Upper lobe of left lung (tissue), 6 donors: ENCODE data around the gene CCNA1. TPM values are rescaled to one million over a fixed set of nuclear protein-coding genes. Genes with fewer than 3 reads are reported as not detected.

ENCODE experiments used
- ATAC-seq, 2 donors: fragments of 200-7000 bp; cut with Tn5 transposase; one replicate each; pipeline ENCODE4 v1.9.1; 2022; ENCODE audit warnings: mild to moderate bottlenecking in 2 of 2, moderate library complexity in 2 of 2; ENCODE audit not compliant: low FRiP score in 2 of 2
- DNase-seq, 2 donors: peaks; one replicate each; pipeline ENCODE4 v3.0.0-alpha.2; 2019 to 2020
- H3K27ac ChIP-seq, 4 donors: fragments of 200-600 bp; sonication (generic); one replicate each; pipeline ENCODE4 v1.5.1; 2016 to 2019
- H3K27me3 ChIP-seq, 4 donors: fragments of 200-600 bp; sonication (generic); one replicate each; pipeline ENCODE4 v1.5.1; 2017 to 2019
- H3K36me3 ChIP-seq, 4 donors: fragments of 200-600 bp; sonication (generic); one replicate each; pipeline ENCODE4 v1.5.1; 2016 to 2019
- H3K4me1 ChIP-seq, 4 donors: fragments of 200-600 bp; sonication (generic); one replicate each; pipeline ENCODE4 v1.5.1; 2018 to 2019
- H3K4me3 ChIP-seq, 4 donors: fragments of 200-600 bp; sonication (generic); one replicate each; pipeline ENCODE4 v1.5.1; 2017 to 2019; ENCODE audit warnings: mild to moderate bottlenecking in 2 of 4, moderate library complexity in 1 of 4
- H3K9me3 ChIP-seq, 4 donors: fragments of 200-600 bp; sonication (generic); one replicate each; pipeline ENCODE4 v1.5.1; 2018 to 2019
- EP300 ChIP-seq, 4 donors: sonication (generic); formaldehyde crosslinking; IDR thresholded peaks; one replicate each; pipeline ENCODE4 v1.5.1; 2017; ENCODE audit warnings: antibody characterized with exemption in 4 of 4, control low read depth in 2 of 4
- POLR2A ChIP-seq, 4 donors: fragments of 450-650 bp; IDR thresholded peaks; one replicate each; pipeline ENCODE4 v1.5.1; 2016 to 2017; ENCODE audit warnings: antibody characterized with exemption in 4 of 4, mild to moderate bottlenecking in 2 of 4
- POLR2AphosphoS5 ChIP-seq, 2 donors: sonication (generic); formaldehyde crosslinking; IDR thresholded peaks; one replicate each; pipeline ENCODE4 v1.5.1; 2017; ENCODE audit warnings: antibody characterized with exemption in 2 of 2
- WGBS, 2 donors: methylation state at CpG; one replicate each; pipeline ENCODE4 v1.1.5; 2017 to 2018; 5-methylcytosine and 5-hydroxymethylcytosine counted together
- total RNA-seq, 6 donors: library from RNA; depleted of rRNA in 4 of 6; stranded (reverse); fragments of >200 nt in 4 of 6; gene quantifications; one replicate each; pipeline versions ENCODE4 v1.1.0 to v1.2.1, GENCODE V29; 2016 to 2021
- TF ChIP-seq, protein P1 (sequence below), 6 experiments: fragments of 450-650 bp in 4 of 6; fragments of 200-600 bp in 2 of 6; sonication (generic) in 2 of 6; IDR thresholded peaks; one replicate each; pipeline ENCODE4 v1.5.1; 2016 to 2019; ENCODE audit warnings: antibody characterized with exemption in 6 of 6
- donor health status: DM: no; HTN: no; CAD: no; lungs with moderate emphysema.
- donor health status: DM: no; HTN: yes; CAD: no; lungs with severe emphysema.

The CCNA1 gene
- total RNA-seq, 6 donors from 2014 or later = 0.31 to 2.4 (median 1.7) TPM; not detected in 2

DNA sequence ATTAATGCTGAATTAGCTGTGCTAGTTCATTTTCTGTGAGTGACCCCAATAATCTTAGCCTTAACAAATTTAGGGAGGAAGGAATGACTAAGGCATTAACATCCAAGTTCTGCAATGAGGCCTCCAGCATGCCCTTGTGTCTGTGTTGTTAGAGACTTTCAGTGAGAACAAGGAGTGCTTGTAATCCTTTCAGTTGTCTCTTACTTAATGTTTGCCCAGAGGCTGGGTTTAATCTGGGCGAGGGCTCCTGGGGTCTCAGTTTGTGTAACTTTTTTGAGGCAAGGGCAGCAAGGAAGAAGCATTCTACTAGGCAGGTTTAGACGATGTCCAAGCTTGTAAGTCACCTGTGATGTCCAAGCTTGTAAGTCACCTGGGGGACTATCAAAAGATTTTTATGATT is 24.3 kb downstream of the CCNA1 start:
- Histone ChIP-seq H3K4me3 (no peak overlapping the region), H3K9me3 (no peaks in the 10 kb centered on the region), H3K4me1 (no peaks in the 10 kb centered on the region), H3K27ac (no peak overlapping the region), H3K27me3 (no peaks in the 10 kb centered on the region), H3K36me3 (no peaks in the 10 kb centered on the region)
- no peak for ATAC-seq
- no peak for TF ChIP-seq POLR2AphosphoS5 (IDR thresholded peaks at IDR 0.05)
- TF ChIP-seq, protein P1, sequence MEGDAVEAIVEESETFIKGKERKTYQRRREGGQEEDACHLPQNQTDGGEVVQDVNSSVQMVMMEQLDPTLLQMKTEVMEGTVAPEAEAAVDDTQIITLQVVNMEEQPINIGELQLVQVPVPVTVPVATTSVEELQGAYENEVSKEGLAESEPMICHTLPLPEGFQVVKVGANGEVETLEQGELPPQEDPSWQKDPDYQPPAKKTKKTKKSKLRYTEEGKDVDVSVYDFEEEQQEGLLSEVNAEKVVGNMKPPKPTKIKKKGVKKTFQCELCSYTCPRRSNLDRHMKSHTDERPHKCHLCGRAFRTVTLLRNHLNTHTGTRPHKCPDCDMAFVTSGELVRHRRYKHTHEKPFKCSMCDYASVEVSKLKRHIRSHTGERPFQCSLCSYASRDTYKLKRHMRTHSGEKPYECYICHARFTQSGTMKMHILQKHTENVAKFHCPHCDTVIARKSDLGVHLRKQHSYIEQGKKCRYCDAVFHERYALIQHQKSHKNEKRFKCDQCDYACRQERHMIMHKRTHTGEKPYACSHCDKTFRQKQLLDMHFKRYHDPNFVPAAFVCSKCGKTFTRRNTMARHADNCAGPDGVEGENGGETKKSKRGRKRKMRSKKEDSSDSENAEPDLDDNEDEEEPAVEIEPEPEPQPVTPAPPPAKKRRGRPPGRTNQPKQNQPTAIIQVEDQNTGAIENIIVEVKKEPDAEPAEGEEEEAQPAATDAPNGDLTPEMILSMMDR (IDR thresholded peaks at IDR 0.05) = no peak
- no peak for TF ChIP-seq POLR2A (IDR thresholded peaks at IDR 0.05)
- TF ChIP-seq EP300 (IDR thresholded peaks at IDR 0.05) = no peak
- no peak for DNase-seq
- WGBS, 2 donors = 54 to 66% methylated on average over 2 of the region's 2 CpGs

DNA sequence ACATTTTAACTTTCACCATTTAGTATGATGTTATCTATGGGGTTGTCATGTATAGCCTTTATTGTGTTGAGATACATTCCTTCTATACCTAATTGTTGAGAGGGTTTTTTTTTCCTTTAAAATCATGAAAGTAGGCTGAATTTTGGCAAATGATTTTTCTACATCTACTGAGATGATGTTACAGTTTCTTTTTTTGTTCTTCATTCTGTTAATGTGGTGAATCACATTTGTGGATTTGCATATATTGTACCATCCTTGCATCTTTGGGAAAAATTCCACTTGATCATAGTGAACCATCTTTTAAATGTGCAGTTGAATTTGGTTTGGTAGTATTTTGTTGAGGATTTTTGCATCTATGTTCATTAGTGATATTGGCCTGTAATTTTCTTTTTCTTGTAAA is 29.2 kb downstream of the CCNA1 start:
- no peak for ATAC-seq
- Histone ChIP-seq H3K4me3 (no peak overlapping the region), H3K4me1 (no peaks in the 10 kb centered on the region), H3K27me3 (no peaks in the 10 kb centered on the region), H3K27ac (no peak overlapping the region), H3K36me3 (no peaks in the 10 kb centered on the region), H3K9me3 (no peaks in the 10 kb centered on the region)
- TF ChIP-seq EP300 (IDR thresholded peaks at IDR 0.05) = no peak
- TF ChIP-seq POLR2AphosphoS5 (IDR thresholded peaks at IDR 0.05) = no peak
- TF ChIP-seq, protein P1 (IDR thresholded peaks at IDR 0.05) = no peak
- TF ChIP-seq POLR2A (IDR thresholded peaks at IDR 0.05) = no peak
- no peak for DNase-seq

DNA sequence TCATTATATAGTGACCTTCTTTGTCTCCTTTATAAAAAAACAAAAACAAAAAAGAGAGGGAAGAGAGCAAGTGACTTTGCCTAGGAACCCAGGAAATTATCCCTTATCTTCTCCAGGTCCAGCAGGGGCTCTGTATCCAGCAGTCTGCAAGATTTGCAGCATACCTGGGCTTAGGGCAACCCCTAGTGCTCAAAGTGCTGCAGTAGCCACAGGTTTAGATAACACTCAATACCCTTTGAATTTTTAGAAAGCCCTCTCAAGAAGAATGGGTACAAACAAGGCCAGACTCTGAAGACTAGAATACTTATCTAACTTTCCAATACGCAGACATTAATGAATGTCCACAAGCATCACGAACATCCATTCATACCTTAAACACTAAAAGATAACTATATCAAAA is 43.2 kb downstream of the CCNA1 start:
- WGBS, 2 donors = 85 to 92% methylated on average over 2 of the region's 2 CpGs
- DNase-seq (no peak), ATAC-seq (no peak)
- Histone ChIP-seq H3K4me1 (no peaks in the 10 kb centered on the region), H3K36me3 (no peaks in the 10 kb centered on the region), H3K9me3 (no peaks in the 10 kb centered on the region), H3K27me3 (no peaks in the 10 kb centered on the region), H3K27ac (no peak overlapping the region), H3K4me3 (no peak overlapping the region)
- TF ChIP-seq POLR2AphosphoS5 (IDR thresholded peaks at IDR 0.05) = no peak
- no peak for TF ChIP-seq EP300 (IDR thresholded peaks at IDR 0.05)
- TF ChIP-seq POLR2A (IDR thresholded peaks at IDR 0.05) = no peak
- TF ChIP-seq, protein P1 (IDR thresholded peaks at IDR 0.05) = no peak

DNA sequence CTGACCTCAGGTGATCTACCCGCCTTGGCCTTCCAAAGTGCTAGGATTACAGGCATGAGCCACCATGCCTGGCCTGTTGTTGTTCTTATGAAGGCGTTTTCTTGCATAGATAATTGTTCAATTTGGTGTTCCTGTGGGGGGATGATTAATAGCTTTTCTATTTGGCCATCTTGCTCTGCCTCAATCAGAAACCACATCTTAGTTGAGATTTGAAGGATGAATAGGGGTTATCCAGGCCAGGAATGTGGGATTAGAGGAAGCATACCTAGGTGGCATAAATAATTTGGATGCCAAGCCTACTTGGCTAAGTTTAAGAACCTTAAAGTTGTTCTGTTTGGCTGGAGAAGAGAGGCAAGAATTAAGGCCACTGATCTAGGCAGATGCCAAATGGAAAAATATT is 44.4 kb downstream of the CCNA1 start:
- 62 to 68% methylated on average over 2 of the region's 2 CpGs for WGBS, 2 donors
- DNase-seq = no peak
- Histone ChIP-seq H3K9me3 (no peaks in the 10 kb centered on the region), H3K4me1 (no peaks in the 10 kb centered on the region), H3K36me3 (no peaks in the 10 kb centered on the region), H3K4me3 (no peak overlapping the region), H3K27ac (no peak overlapping the region), H3K27me3 (no peaks in the 10 kb centered on the region)
- TF ChIP-seq POLR2A (IDR thresholded peaks at IDR 0.05) = no peak
- TF ChIP-seq, protein P1 (IDR thresholded peaks at IDR 0.05) = no peak
- TF ChIP-seq POLR2AphosphoS5 (IDR thresholded peaks at IDR 0.05) = no peak
- no peak for TF ChIP-seq EP300 (IDR thresholded peaks at IDR 0.05)
- ATAC-seq = no peak

DNA sequence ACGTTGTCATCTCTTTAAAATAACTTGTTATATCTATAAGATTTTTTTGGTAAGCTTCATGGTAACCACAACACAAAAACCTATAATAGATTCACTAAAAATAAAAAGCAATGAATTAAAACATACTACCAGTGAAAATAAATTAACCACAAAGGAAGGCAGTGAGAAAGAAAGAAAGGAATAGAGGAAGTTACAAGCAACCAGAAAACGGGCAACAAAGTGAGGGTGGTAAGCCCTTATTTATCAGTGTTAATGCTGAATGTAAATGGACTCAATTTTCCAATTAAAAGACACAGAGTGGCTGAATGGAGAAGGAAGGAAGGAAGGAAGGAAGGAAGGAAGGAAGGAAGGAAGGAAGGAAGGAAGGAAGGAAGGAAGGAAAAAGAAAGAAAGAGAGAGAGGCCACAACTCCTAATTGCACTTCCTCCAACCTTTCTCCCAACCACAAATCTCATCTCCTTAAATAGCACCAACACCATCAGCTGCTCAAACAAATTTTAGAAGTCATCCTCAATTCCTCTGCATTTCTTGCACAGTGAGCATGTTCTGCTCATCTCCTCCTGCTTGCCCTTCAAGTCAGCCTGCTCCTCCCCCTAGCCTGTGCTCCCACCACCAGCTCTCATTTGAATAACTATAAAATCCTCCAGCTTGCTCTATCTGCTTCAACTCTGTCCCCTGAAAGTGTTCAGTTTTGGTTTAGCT is 48.6 kb downstream of the CCNA1 start:
- 37 to 68% methylated on average over 2 of the region's 2 CpGs for WGBS, 2 donors
- no peak overlapping the region for H3K4me3 ChIP-seq
- H3K27ac ChIP-seq = no peak overlapping the region
- no peaks in the 10 kb centered on the region for H3K36me3 ChIP-seq
- TF ChIP-seq, protein P1 (IDR thresholded peaks at IDR 0.05) = no peak
- TF ChIP-seq EP300 (IDR thresholded peaks at IDR 0.05) = no peak
- DNase-seq (no peak), ATAC-seq (no peak)
- H3K27me3 ChIP-seq = no peaks in the 10 kb centered on the region
- H3K4me1 ChIP-seq = no peaks in the 10 kb centered on the region
- H3K9me3 ChIP-seq = no peaks in the 10 kb centered on the region
